K562 (cell line): Measurements from ENCODE around the gene SLC7A4. TPM values are rescaled to one million over a fixed set of nuclear protein-coding genes. Genes with fewer than 3 reads are reported as not detected.

Source experiments
- CBX2 ChIP-seq: fragments of 200-600 bp; sonication (generic); IDR thresholded peaks from one replicate; pipeline ENCODE4 v1.6.1; 2012; ENCODE audit warnings: mild to moderate bottlenecking, low read length, inconsistent platforms; ENCODE audit not compliant: insufficient read depth, poor library complexity, severe bottlenecking
- CXXC5 ChIP-seq: fragments of 250-450 bp; sonication (Bioruptor Pico); IDR thresholded peaks from 2 replicates; pipeline ENCODE4 v1.8.0; 2022; ENCODE audit warnings: inconsistent platforms, mild to moderate bottlenecking, moderate library complexity
- HIVEP1 ChIP-seq: fragments of 250-450 bp; sonication (Bioruptor Pico); IDR thresholded peaks from 2 replicates; pipeline ENCODE4 v1.4.0; 2020; ENCODE audit warnings: mild to moderate bottlenecking
- HOXB6 ChIP-seq: fragments of 250-450 bp; sonication (Bioruptor Pico); IDR thresholded peaks from 2 replicates; pipeline ENCODE4 v1.5.1; 2022; ENCODE audit warnings: mild to moderate bottlenecking, borderline replicate concordance
- KDM5B ChIP-seq: fragments of 200-600 bp; sonication (generic); IDR thresholded peaks from 2 replicates; pipeline ENCODE4 v1.6.1; 2012; ENCODE audit warnings: low read depth, mild to moderate bottlenecking, moderate library complexity, low read length, control low read depth, inconsistent platforms; ENCODE audit not compliant: insufficient replicate concordance
- LCOR ChIP-seq: sonication (generic); formaldehyde crosslinking; IDR thresholded peaks from 2 replicates; pipeline ENCODE4 v1.8.0; 2022; ENCODE audit warnings: mild to moderate bottlenecking, missing genetic modification reagents
- NEUROD1 ChIP-seq: fragments of 150-350 bp; IDR thresholded peaks from 2 replicates; pipeline ENCODE4 v1.6.1; 2014; ENCODE audit warnings: borderline replicate concordance, low read length, low read depth; ENCODE audit not compliant: partially characterized antibody
- NFE2L1 ChIP-seq: fragments of 450-650 bp; IDR thresholded peaks from 2 replicates; pipeline ENCODE4 v1.6.1; 2016; ENCODE audit warnings: missing genetic modification characterization, low read depth, mild to moderate bottlenecking, missing compliant biosample characterization, moderate library complexity, borderline replicate concordance
- NFIX ChIP-seq: fragments of 250-450 bp; sonication (Bioruptor Pico); IDR thresholded peaks from 2 replicates; pipeline ENCODE4 v1.4.0; 2020; ENCODE audit warnings: low read depth, mild to moderate bottlenecking, moderate library complexity
- PPARD ChIP-seq: fragments of 250-450 bp; sonication (Bioruptor Pico); IDR thresholded peaks from 2 replicates; pipeline ENCODE4 v1.8.0; 2022; ENCODE audit warnings: inconsistent platforms, mild to moderate bottlenecking, moderate library complexity
- SMAD1 ChIP-seq: fragments of 150-350 bp; IDR thresholded peaks from 2 replicates; pipeline ENCODE4 v1.6.1; 2014; ENCODE audit warnings: low read length, low read depth; ENCODE audit not compliant: partially characterized antibody
- STAG1 ChIP-seq: sonication (generic); formaldehyde crosslinking; IDR thresholded peaks from 2 replicates; pipeline ENCODE4 v1.5.0; 2020; ENCODE audit warnings: missing genetic modification reagents, borderline replicate concordance
- TRIM24 ChIP-seq, 2 experiments: fragments of 450-650 bp; IDR thresholded peaks; 2 replicates each; pipeline ENCODE4 v1.6.1; 2016
- ZNF165 ChIP-seq: fragments of 250-450 bp; sonication (Bioruptor Pico); IDR thresholded peaks from 2 replicates; pipeline ENCODE4 v1.4.0; 2020; ENCODE audit warnings: borderline replicate concordance
- ZNF212 ChIP-seq: fragments of 450-650 bp; formaldehyde crosslinking; IDR thresholded peaks from 2 replicates; pipeline ENCODE4 v1.4.0; 2020; ENCODE audit warnings: mild to moderate bottlenecking
- ZNF444 ChIP-seq: fragments of 250-450 bp; sonication (Bioruptor Pico); IDR thresholded peaks from 2 replicates; pipeline ENCODE4 v1.4.0; 2020; ENCODE audit warnings: mild to moderate bottlenecking, moderate library complexity
- polyA plus RNA-seq, 8 experiments: library from polyadenylated mRNA; depleted of rRNA in 4 of 8; stranded (reverse) in 5 of 8; unstranded in 3 of 8; fragments of >200 nt; fragmentation: Nextera tagmentation in 2 of 8; fragmentation: Illumina TruSeq in 1 of 8; extraction: Ambion mirVana in 2 of 8; extraction: Trizol in 1 of 8; gene quantifications; 2 replicates each; pipeline versions ENCODE4 v1.2.1 to v1.2.3, GENCODE V29; 2011 to 2014; ENCODE audit warnings: inconsistent platforms in 1 of 8, missing spikeins in 1 of 8
- total RNA-seq, 7 experiments: library from RNA; depleted of rRNA in 6 of 7; stranded (reverse); fragments of >200 nt in 6 of 7; fragmentation: Illumina TruSeq in 2 of 7; extraction: Trizol in 2 of 7; gene quantifications; 2 replicates each; pipeline versions ENCODE4 v1.2.1 to v1.2.3, GENCODE V29; 2011 to 2021; ENCODE audit warnings: low replicate concordance in 1 of 7
- TF ChIP-seq, protein P1 (sequence below): sonication (generic); IDR thresholded peaks from 2 replicates; pipeline ENCODE4 v1.6.1; 2016
- TF ChIP-seq, protein P2 (sequence below): fragments of 250-450 bp; sonication (Bioruptor Pico); IDR thresholded peaks from 2 replicates; pipeline ENCODE4 v1.8.0; 2022; ENCODE audit warnings: inconsistent platforms, mild to moderate bottlenecking, moderate library complexity, borderline replicate concordance
- TF ChIP-seq, protein P3 (sequence below): sonication (generic); formaldehyde crosslinking; IDR thresholded peaks from 2 replicates; pipeline ENCODE4 v1.4.0; 2020; ENCODE audit warnings: mild to moderate bottlenecking, missing genetic modification reagents
- TF ChIP-seq, protein P4 (sequence below): fragments of 250-450 bp; sonication (Bioruptor Pico); IDR thresholded peaks from 2 replicates; pipeline ENCODE4 v1.4.0; 2020; ENCODE audit warnings: mild to moderate bottlenecking

Gene SLC7A4
- total and polyA plus RNA-seq, 9 of the 15 experiments (the other 6 are each of a cell fraction or from before 2014, with no cell fraction given): not detected

DNA sequence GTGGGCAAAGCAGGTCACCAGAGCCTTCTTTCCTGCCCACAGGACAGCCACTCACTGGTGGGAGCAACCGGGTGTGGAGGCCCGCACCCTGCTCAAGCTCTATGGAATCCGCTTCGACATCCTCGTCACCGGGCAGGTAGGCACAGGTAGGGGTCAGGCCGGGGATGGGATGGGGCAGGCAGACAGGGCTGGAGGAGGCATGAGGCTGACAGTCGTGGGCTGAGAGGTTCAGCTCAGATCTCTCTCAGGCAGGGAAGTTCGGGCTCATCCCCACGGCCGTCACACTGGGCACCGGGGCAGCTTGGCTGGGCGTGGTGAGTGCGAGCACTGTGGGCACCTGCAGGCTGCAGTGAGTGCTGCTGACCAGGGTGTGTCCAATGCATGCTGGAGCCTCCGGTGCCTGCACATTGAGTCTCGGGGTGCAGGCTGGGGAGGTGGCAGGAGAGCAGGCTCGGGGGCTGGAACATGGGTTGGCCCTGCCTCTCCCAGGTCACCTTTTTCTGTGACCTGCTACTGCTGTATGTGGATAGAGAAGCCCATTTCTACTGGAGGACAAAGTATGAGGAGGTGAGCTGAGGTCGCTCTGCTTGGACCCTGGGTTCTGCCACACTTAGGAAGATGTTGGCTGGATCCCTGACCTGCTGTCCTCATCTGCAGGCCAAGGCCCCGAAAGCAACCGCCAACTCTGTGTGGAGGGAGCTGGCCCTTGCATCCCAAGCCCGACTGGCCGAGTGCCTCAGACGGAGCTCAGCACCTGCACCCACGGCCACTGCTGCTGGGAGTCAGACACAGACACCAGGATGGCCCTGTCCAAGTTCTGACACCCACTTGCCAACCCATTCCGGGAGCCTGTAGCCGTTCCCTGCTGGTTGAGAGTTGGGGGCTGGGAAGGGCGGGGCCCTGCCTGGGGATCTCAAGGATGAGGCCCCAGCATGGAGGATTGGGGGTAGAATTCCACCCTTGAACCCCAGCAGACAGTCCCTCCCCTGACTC lies 6.3 kb downstream of the SLC7A4 start (continued):
- TF ChIP-seq, protein P1, sequence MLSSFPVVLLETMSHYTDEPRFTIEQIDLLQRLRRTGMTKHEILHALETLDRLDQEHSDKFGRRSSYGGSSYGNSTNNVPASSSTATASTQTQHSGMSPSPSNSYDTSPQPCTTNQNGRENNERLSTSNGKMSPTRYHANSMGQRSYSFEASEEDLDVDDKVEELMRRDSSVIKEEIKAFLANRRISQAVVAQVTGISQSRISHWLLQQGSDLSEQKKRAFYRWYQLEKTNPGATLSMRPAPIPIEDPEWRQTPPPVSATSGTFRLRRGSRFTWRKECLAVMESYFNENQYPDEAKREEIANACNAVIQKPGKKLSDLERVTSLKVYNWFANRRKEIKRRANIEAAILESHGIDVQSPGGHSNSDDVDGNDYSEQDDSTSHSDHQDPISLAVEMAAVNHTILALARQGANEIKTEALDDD: no peak
- TF ChIP-seq NFIX (CRISPR knock-in tag) (0 out of 2 replicates have a peak, but pooled peaks have one; percentile 5), ZNF165 (CRISPR knock-in tag) (peak; percentile 78; the same call in 1 of the 2 replicates), TRIM24 (IDR thresholded peaks at IDR 0.05) (no peak), PPARD (CRISPR knock-in tag) (0 out of 2 replicates have a peak, but pooled peaks have one; percentile 25), LCOR (CRISPR knock-in tag) (no peak), CBX2 (no peak), STAG1 (CRISPR knock-in tag) (peak; percentile 37; the same call in 1 of the 2 replicates), KDM5B (no peak), ZNF212 (0 out of 2 replicates have a peak, but pooled peaks have one; percentile 61), NFE2L1 (tag) (no peak), SMAD1 (no peak), HIVEP1 (peak; percentile 72; the same call in 1 of the 2 replicates), ZNF444 (CRISPR knock-in tag) (no peak), NEUROD1 (no peak), HOXB6 (0 out of 2 replicates have a peak, but pooled peaks have one; percentile 38), CXXC5 (no peak; the same call in 1 of the 2 replicates)
- TF ChIP-seq, protein P2, sequence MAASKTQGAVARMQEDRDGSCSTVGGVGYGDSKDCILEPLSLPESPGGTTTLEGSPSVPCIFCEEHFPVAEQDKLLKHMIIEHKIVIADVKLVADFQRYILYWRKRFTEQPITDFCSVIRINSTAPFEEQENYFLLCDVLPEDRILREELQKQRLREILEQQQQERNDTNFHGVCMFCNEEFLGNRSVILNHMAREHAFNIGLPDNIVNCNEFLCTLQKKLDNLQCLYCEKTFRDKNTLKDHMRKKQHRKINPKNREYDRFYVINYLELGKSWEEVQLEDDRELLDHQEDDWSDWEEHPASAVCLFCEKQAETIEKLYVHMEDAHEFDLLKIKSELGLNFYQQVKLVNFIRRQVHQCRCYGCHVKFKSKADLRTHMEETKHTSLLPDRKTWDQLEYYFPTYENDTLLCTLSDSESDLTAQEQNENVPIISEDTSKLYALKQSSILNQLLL (CRISPR knock-in tag): peak; percentile 77; the same call in 1 of the 2 replicates
- TF ChIP-seq, protein P3, sequence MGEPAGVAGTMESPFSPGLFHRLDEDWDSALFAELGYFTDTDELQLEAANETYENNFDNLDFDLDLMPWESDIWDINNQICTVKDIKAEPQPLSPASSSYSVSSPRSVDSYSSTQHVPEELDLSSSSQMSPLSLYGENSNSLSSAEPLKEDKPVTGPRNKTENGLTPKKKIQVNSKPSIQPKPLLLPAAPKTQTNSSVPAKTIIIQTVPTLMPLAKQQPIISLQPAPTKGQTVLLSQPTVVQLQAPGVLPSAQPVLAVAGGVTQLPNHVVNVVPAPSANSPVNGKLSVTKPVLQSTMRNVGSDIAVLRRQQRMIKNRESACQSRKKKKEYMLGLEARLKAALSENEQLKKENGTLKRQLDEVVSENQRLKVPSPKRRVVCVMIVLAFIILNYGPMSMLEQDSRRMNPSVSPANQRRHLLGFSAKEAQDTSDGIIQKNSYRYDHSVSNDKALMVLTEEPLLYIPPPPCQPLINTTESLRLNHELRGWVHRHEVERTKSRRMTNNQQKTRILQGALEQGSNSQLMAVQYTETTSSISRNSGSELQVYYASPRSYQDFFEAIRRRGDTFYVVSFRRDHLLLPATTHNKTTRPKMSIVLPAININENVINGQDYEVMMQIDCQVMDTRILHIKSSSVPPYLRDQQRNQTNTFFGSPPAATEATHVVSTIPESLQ (CRISPR knock-in tag): no peak
- TF ChIP-seq, protein P4, sequence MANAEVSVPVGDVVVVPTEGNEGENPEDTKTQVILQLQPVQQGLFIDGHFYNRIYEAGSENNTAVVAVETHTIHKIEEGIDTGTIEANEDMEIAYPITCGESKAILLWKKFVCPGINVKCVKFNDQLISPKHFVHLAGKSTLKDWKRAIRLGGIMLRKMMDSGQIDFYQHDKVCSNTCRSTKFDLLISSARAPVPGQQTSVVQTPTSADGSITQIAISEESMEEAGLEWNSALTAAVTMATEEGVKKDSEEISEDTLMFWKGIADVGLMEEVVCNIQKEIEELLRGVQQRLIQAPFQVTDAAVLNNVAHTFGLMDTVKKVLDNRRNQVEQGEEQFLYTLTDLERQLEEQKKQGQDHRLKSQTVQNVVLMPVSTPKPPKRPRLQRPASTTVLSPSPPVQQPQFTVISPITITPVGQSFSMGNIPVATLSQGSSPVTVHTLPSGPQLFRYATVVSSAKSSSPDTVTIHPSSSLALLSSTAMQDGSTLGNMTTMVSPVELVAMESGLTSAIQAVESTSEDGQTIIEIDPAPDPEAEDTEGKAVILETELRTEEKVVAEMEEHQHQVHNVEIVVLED (CRISPR knock-in tag): 0 out of 2 replicates have a peak, but pooled peaks have one; percentile 38
